ENCODE data around the gene ENTPD1. TPM values are rescaled to one million over a fixed set of nuclear protein-coding genes. Genes with fewer than 3 reads are reported as not detected.

The ENTPD1 gene
- total and polyA plus RNA-seq, 10 of the 15 experiments (the other 5 are each of a cell fraction or from before 2014, with no cell fraction given) = 110 to 413 (median 161) TPM

DNA sequence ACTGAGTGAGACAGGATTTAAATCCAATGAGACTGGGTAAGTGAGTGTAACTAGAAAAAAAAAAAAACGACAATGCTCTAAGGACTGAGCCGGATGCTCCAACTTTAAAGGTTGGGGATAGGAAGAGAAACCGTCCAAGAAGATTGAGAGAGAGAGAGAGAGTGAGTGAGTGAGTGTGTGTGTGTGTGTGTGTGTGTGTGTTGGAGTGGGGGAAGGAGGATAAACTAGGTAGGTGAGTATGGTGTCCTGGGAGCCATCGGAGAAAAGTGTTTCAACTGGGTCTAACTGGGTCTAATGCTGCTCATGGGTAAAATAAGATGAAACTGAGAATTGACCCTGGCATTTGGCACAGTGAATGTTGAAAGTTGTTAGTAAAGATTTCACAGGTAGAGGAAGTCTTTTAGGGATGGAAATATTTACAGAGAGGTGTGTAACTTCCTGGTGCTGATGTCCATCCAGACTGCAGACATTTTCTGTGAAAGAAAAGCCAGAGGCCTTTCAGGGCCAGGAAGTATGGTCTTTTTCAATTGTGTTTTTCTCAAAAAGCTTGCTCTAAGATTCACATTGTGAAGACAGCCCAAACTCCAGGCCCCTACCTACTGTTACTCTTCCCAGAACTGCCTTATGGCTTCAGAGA, 14.2 kb downstream of the ENTPD1 start:
- Histone ChIP-seq H3K9ac (ENCODE audit: control insufficient read depth, insufficient read depth, low read length) (peak overlapping the region; percentile 32; the same call in 1 of the 2 replicates), H3K4me1 (ENCODE audit: control insufficient read depth, insufficient read depth, low read length) (peaks cover 34% of the 10 kb centered on the region), H3K4me2 (ENCODE audit: control insufficient read depth, insufficient read depth) (peak overlapping the region; percentile 57; the same call in 1 of the 2 replicates), H3K27me3 (replicated peaks in 1 of 2; ENCODE audit: control insufficient read depth in 2 of 2, insufficient read depth in 2 of 2, low read length in 1 of 2) (no peaks in the 10 kb centered on the region), H3K36me3 (ENCODE audit: control insufficient read depth in 2 of 2, insufficient read depth in 2 of 2, low read length in 1 of 2) (peaks cover 2 to 20% of the 10 kb centered on the region in 2 experiments), H3K27ac (ENCODE audit: control insufficient read depth, insufficient read depth) (peak overlapping the region; percentile 94), H2AFZ (ENCODE audit: control insufficient read depth, low read depth, low read length) (no peak overlapping the region), H4K20me1 (ENCODE audit: control insufficient read depth, insufficient read depth) (no peaks in the 10 kb centered on the region), H3K79me2 (ENCODE audit: control insufficient read depth, insufficient read depth, low read length) (peaks cover 82% of the 10 kb centered on the region), H3K9me3 (replicated peaks; ENCODE audit: control insufficient read depth, insufficient read depth, low read length) (peaks cover 29% of the 10 kb centered on the region), H3K4me3 (peak overlapping the region; percentile 25; the same call in 1 of the 2 replicates)
- intact Hi-C loops (cut with micrococcal nuclease; ENCODE audit: unreplicated experiment) (no loop called here), in situ Hi-C loops (cut with MboI) (no loop called here)
- no peak for FAIRE-seq
- ChIA-PET SMC1A (ENCODE audit: uncharacterized antibody, unreplicated experiment) (no interaction called here), RAD21 (ENCODE audit: unreplicated experiment) (no interaction called here), CTCF (no interaction called here), POLR2A (no interaction called here)
- no TSS peak for BruUV-seq (replicated peaks)
- DNase-seq (ENCODE audit: low read depth, low spot score) = no peak
- 85% methylated on average over 4 of the region's 4 CpGs for WGBS (ENCODE audit: insufficient coverage, insufficient replicate concordance, low lambda C conversion rate, missing lambda C conversion rate)
- ATAC-seq = peak; percentile 7
- no peak for TF ChIP-seq YBX1 (IDR thresholded peaks at IDR 0.05)
- peak; percentile 54; the same call in 1 of the 2 replicates for TF ChIP-seq NBN (IDR thresholded peaks at IDR 0.05)
- TF ChIP-seq, protein P1, sequence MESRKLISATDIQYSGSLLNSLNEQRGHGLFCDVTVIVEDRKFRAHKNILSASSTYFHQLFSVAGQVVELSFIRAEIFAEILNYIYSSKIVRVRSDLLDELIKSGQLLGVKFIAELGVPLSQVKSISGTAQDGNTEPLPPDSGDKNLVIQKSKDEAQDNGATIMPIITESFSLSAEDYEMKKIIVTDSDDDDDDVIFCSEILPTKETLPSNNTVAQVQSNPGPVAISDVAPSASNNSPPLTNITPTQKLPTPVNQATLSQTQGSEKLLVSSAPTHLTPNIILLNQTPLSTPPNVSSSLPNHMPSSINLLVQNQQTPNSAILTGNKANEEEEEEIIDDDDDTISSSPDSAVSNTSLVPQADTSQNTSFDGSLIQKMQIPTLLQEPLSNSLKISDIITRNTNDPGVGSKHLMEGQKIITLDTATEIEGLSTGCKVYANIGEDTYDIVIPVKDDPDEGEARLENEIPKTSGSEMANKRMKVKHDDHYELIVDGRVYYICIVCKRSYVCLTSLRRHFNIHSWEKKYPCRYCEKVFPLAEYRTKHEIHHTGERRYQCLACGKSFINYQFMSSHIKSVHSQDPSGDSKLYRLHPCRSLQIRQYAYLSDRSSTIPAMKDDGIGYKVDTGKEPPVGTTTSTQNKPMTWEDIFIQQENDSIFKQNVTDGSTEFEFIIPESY (IDR thresholded peaks at IDR 0.05) = no peak
- no peak for TF ChIP-seq EED (IDR thresholded peaks at IDR 0.05; ENCODE audit: low read depth)
- TF ChIP-seq RELA (IDR thresholded peaks at IDR 0.05; ENCODE audit: borderline replicate concordance, partially characterized antibody) = no peak
- no peak for TF ChIP-seq KLF5 (IDR thresholded peaks at IDR 0.05; ENCODE audit: partially characterized antibody)
- TF ChIP-seq HDGF (IDR thresholded peaks at IDR 0.05) = peak; percentile 62; the same call in 1 of the 2 replicates
- peak; percentile 56; the same call in 1 of the 2 replicates for TF ChIP-seq POLR2AphosphoS5 (IDR thresholded peaks at IDR 0.05; ENCODE audit: low read length)
- TF ChIP-seq, protein P2, sequence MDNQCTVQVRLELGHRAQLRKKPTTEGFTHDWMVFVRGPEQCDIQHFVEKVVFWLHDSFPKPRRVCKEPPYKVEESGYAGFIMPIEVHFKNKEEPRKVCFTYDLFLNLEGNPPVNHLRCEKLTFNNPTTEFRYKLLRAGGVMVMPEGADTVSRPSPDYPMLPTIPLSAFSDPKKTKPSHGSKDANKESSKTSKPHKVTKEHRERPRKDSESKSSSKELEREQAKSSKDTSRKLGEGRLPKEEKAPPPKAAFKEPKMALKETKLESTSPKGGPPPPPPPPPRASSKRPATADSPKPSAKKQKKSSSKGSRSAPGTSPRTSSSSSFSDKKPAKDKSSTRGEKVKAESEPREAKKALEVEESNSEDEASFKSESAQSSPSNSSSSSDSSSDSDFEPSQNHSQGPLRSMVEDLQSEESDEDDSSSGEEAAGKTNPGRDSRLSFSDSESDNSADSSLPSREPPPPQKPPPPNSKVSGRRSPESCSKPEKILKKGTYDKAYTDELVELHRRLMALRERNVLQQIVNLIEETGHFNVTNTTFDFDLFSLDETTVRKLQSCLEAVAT (IDR thresholded peaks at IDR 0.05) = peak; percentile 43; the same call in 1 of the 2 replicates
- TF ChIP-seq, protein P3, sequence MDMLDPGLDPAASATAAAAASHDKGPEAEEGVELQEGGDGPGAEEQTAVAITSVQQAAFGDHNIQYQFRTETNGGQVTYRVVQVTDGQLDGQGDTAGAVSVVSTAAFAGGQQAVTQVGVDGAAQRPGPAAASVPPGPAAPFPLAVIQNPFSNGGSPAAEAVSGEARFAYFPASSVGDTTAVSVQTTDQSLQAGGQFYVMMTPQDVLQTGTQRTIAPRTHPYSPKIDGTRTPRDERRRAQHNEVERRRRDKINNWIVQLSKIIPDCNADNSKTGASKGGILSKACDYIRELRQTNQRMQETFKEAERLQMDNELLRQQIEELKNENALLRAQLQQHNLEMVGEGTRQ (IDR thresholded peaks at IDR 0.05; ENCODE audit: borderline replicate concordance, low read depth, low read length) = no peak
- TF ChIP-seq IKZF2 (IDR thresholded peaks at IDR 0.05) = 0 out of 4 replicates have a peak, but pooled peaks of 1 of the 2 experiments have one; percentile 13
- no peak for TF ChIP-seq POU2F2 (IDR thresholded peaks at IDR 0.05; ENCODE audit: borderline replicate concordance, low read depth, low read length)
- TF ChIP-seq, protein P4, sequence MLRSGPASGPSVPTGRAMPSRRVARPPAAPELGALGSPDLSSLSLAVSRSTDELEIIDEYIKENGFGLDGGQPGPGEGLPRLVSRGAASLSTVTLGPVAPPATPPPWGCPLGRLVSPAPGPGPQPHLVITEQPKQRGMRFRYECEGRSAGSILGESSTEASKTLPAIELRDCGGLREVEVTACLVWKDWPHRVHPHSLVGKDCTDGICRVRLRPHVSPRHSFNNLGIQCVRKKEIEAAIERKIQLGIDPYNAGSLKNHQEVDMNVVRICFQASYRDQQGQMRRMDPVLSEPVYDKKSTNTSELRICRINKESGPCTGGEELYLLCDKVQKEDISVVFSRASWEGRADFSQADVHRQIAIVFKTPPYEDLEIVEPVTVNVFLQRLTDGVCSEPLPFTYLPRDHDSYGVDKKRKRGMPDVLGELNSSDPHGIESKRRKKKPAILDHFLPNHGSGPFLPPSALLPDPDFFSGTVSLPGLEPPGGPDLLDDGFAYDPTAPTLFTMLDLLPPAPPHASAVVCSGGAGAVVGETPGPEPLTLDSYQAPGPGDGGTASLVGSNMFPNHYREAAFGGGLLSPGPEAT (IDR thresholded peaks at IDR 0.05; ENCODE audit: low read depth) = peak; percentile 50; the same call in 1 of the 2 replicates
- TF ChIP-seq, protein P5, sequence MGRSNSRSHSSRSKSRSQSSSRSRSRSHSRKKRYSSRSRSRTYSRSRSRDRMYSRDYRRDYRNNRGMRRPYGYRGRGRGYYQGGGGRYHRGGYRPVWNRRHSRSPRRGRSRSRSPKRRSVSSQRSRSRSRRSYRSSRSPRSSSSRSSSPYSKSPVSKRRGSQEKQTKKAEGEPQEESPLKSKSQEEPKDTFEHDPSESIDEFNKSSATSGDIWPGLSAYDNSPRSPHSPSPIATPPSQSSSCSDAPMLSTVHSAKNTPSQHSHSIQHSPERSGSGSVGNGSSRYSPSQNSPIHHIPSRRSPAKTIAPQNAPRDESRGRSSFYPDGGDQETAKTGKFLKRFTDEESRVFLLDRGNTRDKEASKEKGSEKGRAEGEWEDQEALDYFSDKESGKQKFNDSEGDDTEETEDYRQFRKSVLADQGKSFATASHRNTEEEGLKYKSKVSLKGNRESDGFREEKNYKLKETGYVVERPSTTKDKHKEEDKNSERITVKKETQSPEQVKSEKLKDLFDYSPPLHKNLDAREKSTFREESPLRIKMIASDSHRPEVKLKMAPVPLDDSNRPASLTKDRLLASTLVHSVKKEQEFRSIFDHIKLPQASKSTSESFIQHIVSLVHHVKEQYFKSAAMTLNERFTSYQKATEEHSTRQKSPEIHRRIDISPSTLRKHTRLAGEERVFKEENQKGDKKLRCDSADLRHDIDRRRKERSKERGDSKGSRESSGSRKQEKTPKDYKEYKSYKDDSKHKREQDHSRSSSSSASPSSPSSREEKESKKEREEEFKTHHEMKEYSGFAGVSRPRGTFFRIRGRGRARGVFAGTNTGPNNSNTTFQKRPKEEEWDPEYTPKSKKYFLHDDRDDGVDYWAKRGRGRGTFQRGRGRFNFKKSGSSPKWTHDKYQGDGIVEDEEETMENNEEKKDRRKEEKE (IDR thresholded peaks at IDR 0.05) = no peak
- no peak for TF ChIP-seq ZZZ3 (IDR thresholded peaks at IDR 0.05; ENCODE audit: control insufficient read depth, insufficient read length, low read depth)
- TF ChIP-seq TAF1 (IDR thresholded peaks at IDR 0.05; ENCODE audit: borderline replicate concordance, low read depth, low read length) = no peak
